IPS-20b (cell line): ENCODE results near the gene MYRF.

Source experiments
- H3K27ac ChIP-seq: one replicate; pipeline ENCODE4 v1.5.1; 2013; ENCODE audit warnings: low read length
- H3K27me3 ChIP-seq: 2 replicates; pipeline ENCODE4 v1.6.1; 2013; ENCODE audit warnings: mild to moderate bottlenecking, low read length, inconsistent platforms; ENCODE audit not compliant: insufficient read depth
- H3K36me3 ChIP-seq: 2 replicates; pipeline ENCODE4 v1.6.1; 2013; ENCODE audit warnings: low read depth, mild to moderate bottlenecking, inconsistent platforms, low read length, moderate library complexity; ENCODE audit not compliant: insufficient read depth
- H3K4me1 ChIP-seq: 2 replicates; pipeline ENCODE4 v1.6.1; 2013; ENCODE audit warnings: mild to moderate bottlenecking, control low read depth, inconsistent platforms, low read length, moderate library complexity; ENCODE audit not compliant: insufficient read depth
- H3K4me3 ChIP-seq: 2 replicates; pipeline ENCODE4 v1.5.1; 2013; ENCODE audit warnings: mild to moderate bottlenecking, low read length, inconsistent platforms
- H3K9ac ChIP-seq: 2 replicates; pipeline ENCODE4 v1.6.1; 2013; ENCODE audit warnings: low read depth, mild to moderate bottlenecking, inconsistent platforms, low read length, moderate library complexity
- H3K9me3 ChIP-seq: 2 replicates; pipeline ENCODE4 v1.6.1; 2013; ENCODE audit warnings: mild to moderate bottlenecking, low read depth, low read length, inconsistent platforms; ENCODE audit not compliant: insufficient read depth

MYRF gene

DNA sequence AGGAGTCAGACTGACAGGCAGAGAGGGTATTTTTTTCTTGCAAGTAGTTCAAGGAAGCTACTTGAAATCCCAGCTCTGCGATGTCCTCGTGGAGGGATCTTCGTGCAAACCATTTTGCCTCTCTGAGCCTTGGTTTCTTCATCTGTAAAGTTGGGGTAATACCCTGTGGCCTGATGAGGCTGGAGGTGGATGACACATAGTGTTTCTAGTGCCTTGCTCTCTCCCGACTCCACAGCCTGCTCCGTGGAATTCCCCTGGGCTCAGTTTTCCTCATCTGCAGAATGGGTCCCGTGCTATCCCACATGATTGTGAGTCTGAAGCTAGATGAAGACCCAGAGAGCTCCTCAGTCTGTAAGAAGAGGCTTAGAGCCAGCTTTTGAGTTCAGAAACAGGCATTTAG, 39.6 kb upstream of the MYRF start:
- H3K36me3 ChIP-seq = no peaks in the 10 kb centered on the region
- peaks cover 23% of the 10 kb centered on the region for H3K4me1 ChIP-seq
- H3K9ac ChIP-seq = no peak overlapping the region

DNA sequence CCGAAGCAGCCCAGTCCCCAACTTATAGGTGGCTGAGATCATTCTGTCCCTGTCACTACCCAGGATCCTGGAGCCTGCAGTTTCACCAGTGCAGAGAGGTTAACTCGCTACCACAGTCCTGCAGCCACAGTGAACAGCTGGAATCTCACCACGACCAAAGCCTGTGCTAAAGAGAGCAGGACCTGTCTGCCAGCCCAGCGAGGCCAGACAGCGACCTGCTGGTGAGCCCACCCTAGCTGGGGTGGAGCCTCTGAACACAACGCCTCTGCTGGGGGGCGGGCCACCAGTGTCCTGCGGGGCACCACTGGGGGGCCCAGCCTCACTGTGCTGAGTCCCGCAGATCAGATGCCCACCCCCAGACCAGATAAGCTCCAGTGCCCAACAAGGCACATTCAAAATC, 39.0 kb upstream of the MYRF start:
- no peak overlapping the region for H3K27ac ChIP-seq
- H3K9ac ChIP-seq = no peak overlapping the region
- H3K4me1 ChIP-seq = peaks cover 27% of the 10 kb centered on the region
- no peaks in the 10 kb centered on the region for H3K27me3 ChIP-seq
- H3K9me3 ChIP-seq = no peaks in the 10 kb centered on the region
- H3K36me3 ChIP-seq = no peaks in the 10 kb centered on the region
- no peak overlapping the region for H3K4me3 ChIP-seq

More for the DNA sequence above, 39.6 kb upstream of the MYRF start:
- H3K27me3 ChIP-seq = no peaks in the 10 kb centered on the region
- H3K27ac ChIP-seq = no peak overlapping the region
- no peak overlapping the region for H3K4me3 ChIP-seq
- no peaks in the 10 kb centered on the region for H3K9me3 ChIP-seq

DNA sequence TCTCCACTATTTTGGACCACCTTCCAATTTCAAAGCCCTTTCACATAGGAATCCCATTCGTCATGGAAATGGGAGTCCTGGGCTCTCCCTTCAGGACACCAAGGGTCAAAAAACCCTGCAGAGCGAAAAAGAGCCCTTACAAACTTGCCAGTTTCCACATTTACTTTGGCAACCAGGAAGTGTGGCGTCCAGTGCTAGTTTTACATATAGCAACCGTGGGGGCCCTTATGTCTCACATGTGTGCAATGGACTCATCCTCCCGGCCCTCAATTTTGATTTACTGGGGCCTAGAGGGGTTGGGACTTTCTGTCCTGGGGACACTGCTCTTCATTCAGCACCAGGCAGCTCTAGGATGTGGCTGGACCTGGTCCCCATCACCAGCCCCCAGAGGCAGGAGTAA, 38.5 kb upstream of the MYRF start:
- Histone ChIP-seq H3K9me3 (no peaks in the 10 kb centered on the region), H3K36me3 (no peaks in the 10 kb centered on the region), H3K27me3 (no peaks in the 10 kb centered on the region), H3K27ac (no peak overlapping the region), H3K4me3 (no peak overlapping the region), H3K4me1 (peaks cover 28% of the 10 kb centered on the region), H3K9ac (no peak overlapping the region)

DNA sequence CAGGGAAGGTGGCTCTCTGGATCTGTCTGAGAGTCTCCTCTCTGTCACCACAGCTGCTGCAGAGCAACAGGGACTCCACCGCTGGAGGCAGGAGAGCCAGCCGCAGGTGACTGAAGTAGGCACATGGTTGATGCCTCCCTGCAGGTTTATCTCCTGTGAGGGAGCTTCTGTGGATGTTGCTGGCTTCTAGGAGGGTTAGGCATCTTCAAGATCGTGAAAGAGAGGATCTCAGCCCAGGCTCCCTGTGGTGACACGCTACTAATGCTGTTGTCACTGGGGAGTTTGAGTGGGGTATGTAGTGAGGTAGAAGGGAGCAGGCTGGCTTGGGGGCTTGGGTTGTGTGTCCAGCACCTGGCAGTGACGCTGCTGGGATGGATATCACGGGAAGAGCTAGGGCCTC, 38.1 kb upstream of the MYRF start:
- Histone ChIP-seq H3K27me3 (no peaks in the 10 kb centered on the region), H3K9ac (no peak overlapping the region)

DNA sequence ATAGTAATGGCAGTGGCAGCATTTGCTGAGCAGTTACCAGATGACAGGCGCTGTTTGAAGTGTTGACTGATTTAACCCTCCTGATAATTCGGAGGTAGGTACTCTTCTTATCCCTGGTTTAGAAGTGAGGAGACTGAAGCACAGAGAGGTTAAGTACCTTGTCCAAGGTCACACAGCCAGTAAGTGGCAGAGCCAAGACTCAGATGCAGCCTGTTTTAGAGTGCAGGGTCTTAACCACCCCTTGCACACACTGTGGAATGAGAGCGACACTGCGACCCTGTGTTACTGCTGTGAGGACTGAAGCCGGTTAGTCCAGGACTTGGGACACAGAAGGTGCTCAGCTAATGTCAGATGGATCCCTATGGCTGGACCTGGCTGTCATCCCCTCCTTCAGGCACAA, 37.5 kb upstream of the MYRF start:
- Histone ChIP-seq H3K27me3 (no peaks in the 10 kb centered on the region), H3K36me3 (no peaks in the 10 kb centered on the region), H3K9ac (no peak overlapping the region), H3K27ac (no peak overlapping the region), H3K4me1 (peaks cover 34% of the 10 kb centered on the region), H3K9me3 (no peaks in the 10 kb centered on the region), H3K4me3 (no peak overlapping the region)

More for the DNA sequence above, 38.1 kb upstream of the MYRF start:
- Histone ChIP-seq H3K9me3 (no peaks in the 10 kb centered on the region), H3K4me1 (peaks cover 32% of the 10 kb centered on the region), H3K36me3 (no peaks in the 10 kb centered on the region), H3K4me3 (no peak overlapping the region), H3K27ac (no peak overlapping the region)

DNA sequence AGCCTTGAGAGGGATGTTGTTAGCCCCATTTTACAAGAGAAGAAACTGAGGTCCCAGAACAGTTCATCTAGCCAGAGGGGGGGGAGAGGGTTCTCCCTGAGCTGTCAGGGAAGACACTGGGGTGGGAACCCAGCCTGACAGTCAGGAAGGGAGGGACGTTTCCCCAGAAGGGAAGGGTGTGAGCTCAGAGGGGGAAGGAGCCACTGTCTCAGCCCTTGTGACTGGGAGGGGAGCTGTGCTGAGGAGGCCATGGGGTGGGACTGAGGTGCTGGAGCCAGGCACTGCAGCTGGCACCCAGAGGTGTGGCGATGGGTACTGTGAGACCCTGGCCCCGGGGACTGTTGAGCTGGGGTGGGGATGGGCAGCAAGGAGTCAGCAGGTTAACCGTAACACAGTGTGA, 36.6 kb upstream of the MYRF start:
- no peak overlapping the region for H3K27ac ChIP-seq
- peaks cover 3% of the 10 kb centered on the region; the same call in 1 of the 2 replicates for H3K36me3 ChIP-seq
- no peaks in the 10 kb centered on the region for H3K27me3 ChIP-seq
- no peaks in the 10 kb centered on the region for H3K9me3 ChIP-seq
- no peak overlapping the region for H3K4me3 ChIP-seq
- peaks cover 33% of the 10 kb centered on the region for H3K4me1 ChIP-seq
- H3K9ac ChIP-seq = 0 out of 2 replicates have a peak overlapping the region, but pooled peaks have one; percentile 8

DNA sequence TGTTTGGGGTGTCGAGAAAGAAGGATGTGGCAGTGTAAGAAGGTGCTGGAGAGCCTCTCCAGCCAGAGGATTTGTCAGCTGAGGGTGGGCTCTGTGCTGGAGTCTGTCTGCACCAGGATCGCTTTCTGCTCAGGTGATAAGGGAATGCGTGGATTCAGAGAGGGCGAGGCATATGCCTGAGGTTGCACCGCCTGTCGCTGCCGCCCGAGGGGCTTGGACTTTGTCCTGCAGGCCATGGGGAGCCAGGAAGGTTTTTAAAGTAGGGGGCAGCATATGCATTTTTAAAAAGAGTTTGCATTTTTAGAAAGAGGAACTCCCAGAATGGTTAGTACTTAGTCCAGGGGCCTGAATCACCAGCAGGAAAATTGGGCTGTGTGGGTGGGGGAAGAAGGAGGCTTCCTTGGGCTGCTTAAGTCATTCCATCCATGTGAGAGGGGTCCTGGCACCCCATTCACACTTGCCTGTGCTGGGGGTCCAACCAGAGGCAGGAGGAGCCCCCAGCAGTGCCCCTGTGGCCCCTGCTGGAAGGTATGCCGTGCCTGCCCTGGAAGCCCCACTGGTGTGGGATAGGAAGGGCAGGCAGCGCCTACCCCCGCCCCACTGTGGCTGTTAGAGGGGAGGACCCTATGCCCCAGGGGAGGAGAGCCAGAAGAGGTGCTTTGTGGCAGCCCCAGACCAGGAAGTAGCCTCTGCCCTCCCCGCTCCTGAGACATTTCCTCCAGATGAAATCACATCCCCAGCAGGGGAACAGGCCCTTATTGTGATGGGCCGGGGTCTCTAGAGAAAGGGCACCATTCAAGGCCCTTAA, 35.8 kb upstream of the MYRF start:
- Histone ChIP-seq H3K27me3 (no peaks in the 10 kb centered on the region), H3K4me1 (peaks cover 33% of the 10 kb centered on the region), H3K9me3 (no peaks in the 10 kb centered on the region), H3K27ac (no peak overlapping the region), H3K36me3 (peaks cover 7% of the 10 kb centered on the region; the same call in 1 of the 2 replicates), H3K4me3 (no peak overlapping the region), H3K9ac (0 out of 2 replicates have a peak overlapping the region, but pooled peaks have one; percentile 8)

DNA sequence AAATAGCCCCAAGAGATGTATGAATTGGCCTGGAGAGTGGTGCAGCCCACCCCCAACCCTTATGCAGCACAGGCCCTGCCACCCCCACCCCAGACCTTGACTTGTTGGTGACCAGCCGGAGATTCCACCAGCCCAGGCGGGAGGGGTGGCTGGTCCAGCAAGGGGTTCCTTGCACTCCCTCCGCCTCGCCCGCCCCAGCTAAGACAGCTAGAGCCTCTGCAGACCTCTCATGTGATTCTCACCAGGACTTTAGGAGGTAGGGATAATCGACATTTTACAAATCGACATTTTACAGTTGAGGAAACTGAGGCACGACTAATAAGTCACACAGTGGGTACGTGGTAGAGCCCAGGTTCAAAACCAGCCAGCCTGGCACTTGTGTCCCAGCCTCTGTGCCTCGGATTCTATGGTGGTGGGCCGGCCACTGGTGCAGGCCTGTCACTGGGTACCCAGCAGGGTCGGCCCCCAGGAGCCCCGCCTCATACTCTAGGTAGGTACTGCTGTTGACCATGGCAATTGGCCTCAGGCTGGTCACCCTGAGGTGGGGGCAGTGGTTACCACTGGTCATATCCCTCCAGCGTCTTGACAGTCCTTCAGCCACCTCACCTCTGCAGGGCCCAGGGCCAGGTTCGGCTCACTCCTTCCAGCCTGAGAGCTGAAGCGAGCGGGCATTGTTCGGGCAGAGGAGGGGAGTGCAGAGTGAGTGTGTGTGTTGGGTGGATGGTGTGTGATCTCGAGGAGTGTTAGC, 35.0 kb upstream of the MYRF start:
- Histone ChIP-seq H3K9me3 (no peaks in the 10 kb centered on the region), H3K36me3 (peaks cover 7% of the 10 kb centered on the region; the same call in 1 of the 2 replicates), H3K27me3 (no peaks in the 10 kb centered on the region), H3K4me3 (no peak overlapping the region), H3K27ac (no peak overlapping the region), H3K9ac (peak overlapping the region; percentile 89; the same call in 1 of the 2 replicates), H3K4me1 (peaks cover 33% of the 10 kb centered on the region)

DNA sequence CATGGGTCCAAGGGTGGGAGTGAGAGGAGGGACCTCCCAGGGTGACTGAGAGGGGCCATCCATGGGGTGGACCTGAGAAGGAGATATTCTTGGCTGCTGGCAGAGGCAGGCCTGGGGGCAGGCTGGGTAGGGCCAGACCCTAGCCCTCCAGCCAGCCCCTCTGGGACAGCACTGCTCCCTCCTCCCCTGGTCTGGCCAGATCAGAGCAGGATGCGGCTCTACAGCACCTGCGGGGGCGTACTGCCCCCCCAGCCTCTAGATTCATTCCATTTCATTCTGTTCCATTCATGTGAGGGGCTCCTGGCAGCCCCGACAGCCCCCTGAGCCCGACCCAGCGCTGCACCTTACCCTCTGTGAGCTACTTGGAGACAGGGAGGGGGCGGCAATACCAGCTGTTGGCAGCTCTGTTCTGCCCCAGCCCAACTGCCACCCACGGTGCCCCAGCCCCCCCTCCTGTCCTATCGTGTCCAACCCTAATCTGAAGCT, 34.3 kb upstream of the MYRF start:
- no peak overlapping the region for H3K27ac ChIP-seq
- peaks cover 8% of the 10 kb centered on the region; the same call in 1 of the 2 replicates for H3K36me3 ChIP-seq
- peak overlapping the region; percentile 89; the same call in 1 of the 2 replicates for H3K9ac ChIP-seq
- H3K4me3 ChIP-seq = peak overlapping the region; percentile 77; the same call in 1 of the 2 replicates
- no peaks in the 10 kb centered on the region for H3K9me3 ChIP-seq
- no peaks in the 10 kb centered on the region for H3K27me3 ChIP-seq
- peaks cover 33% of the 10 kb centered on the region for H3K4me1 ChIP-seq

DNA sequence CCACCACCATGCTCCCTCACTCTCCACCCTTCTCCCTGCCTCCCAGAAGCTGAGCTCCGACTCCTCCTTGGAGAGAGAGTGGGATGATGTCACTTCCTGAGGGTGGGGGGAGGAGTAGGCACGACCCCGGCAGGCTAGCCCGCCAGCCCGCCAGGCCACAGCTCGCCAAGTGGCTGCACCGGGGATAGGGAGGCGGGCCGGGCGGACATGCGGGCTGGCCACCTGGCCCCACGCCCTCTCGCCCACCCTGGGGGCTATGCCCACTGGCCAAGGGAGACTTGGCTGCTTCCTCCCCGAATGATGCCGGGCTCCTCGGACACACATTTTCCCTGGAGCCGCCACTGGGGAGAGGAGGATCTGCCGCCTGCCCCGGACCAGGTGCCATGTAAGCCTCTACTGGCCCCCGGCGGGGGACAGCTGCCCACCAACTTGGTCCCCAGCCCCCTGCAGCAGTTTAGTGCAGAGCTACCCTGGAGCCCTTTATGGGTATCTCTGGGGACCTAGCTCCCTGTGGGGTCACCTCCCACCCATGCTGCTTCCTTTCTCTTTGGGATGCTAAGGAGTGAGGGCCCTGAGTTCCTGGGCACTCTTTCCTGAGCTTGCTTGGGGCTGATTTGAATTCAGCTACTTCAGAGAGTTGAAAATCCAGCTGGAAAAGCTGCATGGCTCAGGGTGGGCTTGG, 33.7 kb upstream of the MYRF start:
- Histone ChIP-seq H3K27ac (peak overlapping the region; percentile 40), H3K4me3 (peak overlapping the region; percentile 77), H3K4me1 (peaks cover 33% of the 10 kb centered on the region)

DNA sequence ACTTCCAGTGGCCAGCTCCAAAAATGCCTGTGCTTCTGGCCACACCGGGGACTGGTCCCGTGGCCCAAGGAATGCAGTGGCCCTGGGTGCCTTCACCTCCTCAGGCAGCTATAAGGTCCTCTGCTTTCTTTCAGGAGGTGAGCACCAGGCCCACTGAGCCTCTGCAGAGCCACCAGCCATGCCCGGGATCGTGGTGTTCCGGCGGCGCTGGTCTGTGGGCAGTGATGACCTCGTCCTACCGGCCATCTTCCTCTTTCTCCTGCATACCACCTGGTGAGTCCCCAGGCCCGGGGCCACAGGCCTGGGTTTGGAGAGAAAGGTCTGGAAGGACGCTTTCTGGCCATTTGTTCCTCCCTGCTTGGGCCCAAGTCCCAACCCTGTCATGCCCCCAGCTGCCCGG, 32.5 kb upstream of the MYRF start:
- no peak overlapping the region for H3K27ac ChIP-seq
- no peak overlapping the region for H3K4me3 ChIP-seq
- H3K27me3 ChIP-seq = no peaks in the 10 kb centered on the region
- H3K9ac ChIP-seq = no peak overlapping the region; the same call in 1 of the 2 replicates
- H3K4me1 ChIP-seq = peaks cover 33% of the 10 kb centered on the region
- no peaks in the 10 kb centered on the region for H3K9me3 ChIP-seq
- peaks cover 26% of the 10 kb centered on the region for H3K36me3 ChIP-seq

More for the DNA sequence above, 33.7 kb upstream of the MYRF start:
- Histone ChIP-seq H3K9me3 (no peaks in the 10 kb centered on the region), H3K27me3 (no peaks in the 10 kb centered on the region), H3K36me3 (peaks cover 14% of the 10 kb centered on the region; the same call in 1 of the 2 replicates), H3K9ac (peak overlapping the region; percentile 89)
